BLaER1 treated with 17β-estradiol and CSF1 and Interleukin-3, amounts not matched to agents 10 nM and 100 nM (cell line): ENCODE data around the gene CKAP4.
"Not testable (repeated sequence)": the region's sequence is repeated elsewhere in the genome, so short reads cannot be mapped to it uniquely, and the experiment has no call there.

Experiments used
- H3K27ac ChIP-seq, 11 experiments: shearing (Covaris generic); formaldehyde crosslinking; 2 replicates each; pipeline ENCODE4 v1.8.1; 2022
- H3K27me3 ChIP-seq, 11 experiments: shearing (Covaris generic); formaldehyde crosslinking; 2 replicates each; pipeline ENCODE4 v1.8.1; 2022
- H3K36me3 ChIP-seq, 11 experiments: shearing (Covaris generic); formaldehyde crosslinking; 2 replicates each; pipeline ENCODE4 v1.8.1; 2022
- H3K4me1 ChIP-seq, 10 experiments: shearing (Covaris generic); formaldehyde crosslinking; 2 replicates each; pipeline ENCODE4 v1.8.1; 2022
- H3K4me2 ChIP-seq, 11 experiments: shearing (Covaris generic); formaldehyde crosslinking; 2 replicates each; pipeline ENCODE4 v1.8.1; 2022
- H3K4me3 ChIP-seq, 10 experiments: shearing (Covaris generic); formaldehyde crosslinking; 2 replicates each; pipeline ENCODE4 v1.8.1; 2022
- H3K9ac ChIP-seq, 11 experiments: shearing (Covaris generic); formaldehyde crosslinking; 2 replicates each; pipeline ENCODE4 v1.8.1; 2022
- H3K9me3 ChIP-seq, 11 experiments: shearing (Covaris generic); formaldehyde crosslinking; replicated peaks in 1 of 11; 2 replicates each; pipeline ENCODE4 v1.8.1; 2022
- H4K20me1 ChIP-seq, 11 experiments: shearing (Covaris generic); formaldehyde crosslinking; 2 replicates each; pipeline ENCODE4 v1.8.1; 2022
- Cebpa-rat ChIP-seq, 11 experiments: shearing (Covaris generic); IDR thresholded peaks; 2 replicates each; pipeline ENCODE4 v1.8.1; 2022

CKAP4 gene

GRCh38 chr12:106287364-106287763, 39.5 kb upstream of the CKAP4 start:
- Histone ChIP-seq H3K4me2 (peak overlapping the region in 1 of 11 experiments; percentile 24; a peak in 2 of 22 replicates), H4K20me1 (no peaks in the 10 kb centered on the region), H3K9ac (no peak overlapping the region), H3K9me3 (peaks cover under 1 to 10% (median 6%) of the 10 kb centered on the region in 11 experiments; a peak in 21 of 22 replicates), H3K27me3 (no peaks in the 10 kb centered on the region), H3K27ac (no peak overlapping the region), H3K4me3 (no peak overlapping the region), H3K36me3 (no peaks in the 10 kb centered on the region), H3K4me1 (peaks cover 23 to 49% (median 27%) of the 10 kb centered on the region in 10 experiments)
- TF ChIP-seq Cebpa-rat (IDR thresholded peaks at IDR 0.05), result no peak

- not testable (repeated sequence) for H3K27ac ChIP-seq, H3K9ac ChIP-seq
- peak overlapping the region in 2 of 11 experiments; percentile 24 to 59; a peak in 2 of 22 replicates for H3K4me2 ChIP-seq
Measured at GRCh38 chr12:106286576-106287162, 38.8 kb upstream of the CKAP4 start.

GRCh38 chr12:106285982-106286381, 38.2 kb upstream of the CKAP4 start:
- Histone ChIP-seq H3K4me1 (peaks cover 23 to 49% (median 27%) of the 10 kb centered on the region in 10 experiments), H3K9me3 (peaks cover 14 to 23% (median 19%) of the 10 kb centered on the region in 11 experiments), H4K20me1 (no peaks in the 10 kb centered on the region), H3K27ac (no peak overlapping the region), H3K27me3 (no peaks in the 10 kb centered on the region), H3K9ac (no peak overlapping the region), H3K4me3 (no peak overlapping the region), H3K4me2 (peak overlapping the region in 10 of 11 experiments; percentile 3 to 59 (median 30); a peak in 14 of 22 replicates), H3K36me3 (no peaks in the 10 kb centered on the region)
- no peak for TF ChIP-seq Cebpa-rat (IDR thresholded peaks at IDR 0.05)

More at GRCh38 chr12:106286576-106287162, 38.8 kb upstream of the CKAP4 start:
- H3K36me3 ChIP-seq, H3K4me3 ChIP-seq, H3K27me3 ChIP-seq, H4K20me1 ChIP-seq: not testable (repeated sequence)
- H3K9me3 ChIP-seq, result peaks cover 8 to 17% (median 13%) of the 10 kb centered on the region in 11 experiments
- peaks cover 23 to 49% (median 27%) of the 10 kb centered on the region in 10 experiments for H3K4me1 ChIP-seq

- Histone ChIP-seq H3K27me3 (no peaks in the 10 kb centered on the region), H3K4me1 (peaks cover 23 to 48% (median 27%) of the 10 kb centered on the region in 10 experiments), H3K36me3 (no peaks in the 10 kb centered on the region), H3K9me3 (peaks cover 14 to 25% (median 19%) of the 10 kb centered on the region in 11 experiments), H3K4me3 (no peak overlapping the region), H3K27ac (no peak overlapping the region), H4K20me1 (no peaks in the 10 kb centered on the region), H3K9ac (no peak overlapping the region), H3K4me2 (peak overlapping the region; percentile 21 to 57 (median 42))
- no peak for TF ChIP-seq Cebpa-rat (IDR thresholded peaks at IDR 0.05)
Measured at GRCh38 chr12:106284358-106285105, 36.7 kb upstream of the CKAP4 start.

GRCh38 chr12:106282457-106283097, 34.8 kb upstream of the CKAP4 start:
- H3K9me3 ChIP-seq, result peaks cover 14 to 25% (median 19%) of the 10 kb centered on the region in 11 experiments
- H3K4me1 ChIP-seq, result peaks cover 15 to 29% (median 19%) of the 10 kb centered on the region in 10 experiments
- H3K27me3 ChIP-seq, result 0 out of 22 replicates have a peak, but pooled peaks cover 0 to 3% (median 0%) of the 10 kb centered on the region in 11 experiments
- no peak overlapping the region for H3K4me3 ChIP-seq
- H4K20me1 ChIP-seq, result no peaks in the 10 kb centered on the region
- H3K36me3 ChIP-seq, result no peaks in the 10 kb centered on the region
- TF ChIP-seq Cebpa-rat (IDR thresholded peaks at IDR 0.05), result no peak
- H3K4me2 ChIP-seq, result no peak overlapping the region
- H3K9ac ChIP-seq, result no peak overlapping the region
- H3K27ac ChIP-seq, result no peak overlapping the region

- H3K27ac ChIP-seq, result no peak overlapping the region
- H3K4me2 ChIP-seq, result no peak overlapping the region
- H3K9me3 ChIP-seq, result peaks cover 14 to 25% (median 19%) of the 10 kb centered on the region in 11 experiments
- H3K9ac ChIP-seq, result no peak overlapping the region
- peaks cover 15 to 25% (median 19%) of the 10 kb centered on the region in 10 experiments for H3K4me1 ChIP-seq
- no peaks in the 10 kb centered on the region for H3K36me3 ChIP-seq
- H3K27me3 ChIP-seq, result 0 out of 22 replicates have a peak, but pooled peaks cover 0 to 8% (median 0%) of the 10 kb centered on the region in 11 experiments
- no peak for TF ChIP-seq Cebpa-rat (IDR thresholded peaks at IDR 0.05)
- H3K4me3 ChIP-seq, result no peak overlapping the region
- H4K20me1 ChIP-seq, result no peaks in the 10 kb centered on the region
Measured at GRCh38 chr12:106281804-106282203, 34.0 kb upstream of the CKAP4 start.

GRCh38 chr12:106281056-106281782, 33.4 kb upstream of the CKAP4 start:
- no peaks in the 10 kb centered on the region for H4K20me1 ChIP-seq
- H3K36me3 ChIP-seq, result no peaks in the 10 kb centered on the region
- no peak overlapping the region for H3K27ac ChIP-seq
- H3K9ac ChIP-seq, result no peak overlapping the region
- no peak for TF ChIP-seq Cebpa-rat (IDR thresholded peaks at IDR 0.05)
- peaks cover 14 to 25% (median 19%) of the 10 kb centered on the region in 11 experiments for H3K9me3 ChIP-seq
- peaks cover 17 to 26% (median 20%) of the 10 kb centered on the region in 10 experiments for H3K4me1 ChIP-seq
- no peak overlapping the region for H3K4me2 ChIP-seq
- H3K4me3 ChIP-seq, result no peak overlapping the region
- H3K27me3 ChIP-seq, result 0 out of 22 replicates have a peak, but pooled peaks cover 0 to 8% (median 0%) of the 10 kb centered on the region in 11 experiments

GRCh38 chr12:106280106-106280505, 32.3 kb upstream of the CKAP4 start:
- Histone ChIP-seq H3K9me3 (peaks cover 14 to 25% (median 19%) of the 10 kb centered on the region in 11 experiments), H3K4me3 (no peak overlapping the region), H3K27ac (no peak overlapping the region), H4K20me1 (no peaks in the 10 kb centered on the region), H3K4me2 (no peak overlapping the region), H3K4me1 (peaks cover 22 to 29% (median 24%) of the 10 kb centered on the region in 10 experiments), H3K36me3 (no peaks in the 10 kb centered on the region), H3K27me3 (0 out of 22 replicates have a peak, but pooled peaks cover 0 to 8% (median 0%) of the 10 kb centered on the region in 11 experiments), H3K9ac (no peak overlapping the region)
- no peak for TF ChIP-seq Cebpa-rat (IDR thresholded peaks at IDR 0.05)
